Peyer's patch (tissue), 4 donors: ENCODE measurements around the gene DIP2A.

Experiments used
- CTCF ChIP-seq, 6 experiments: fragments of 450-650 bp in 4 of 6; fragments of 200-600 bp in 2 of 6; sonication (generic) in 1 of 6; IDR thresholded peaks; one replicate each; pipeline ENCODE4 v1.5.1; 2017 to 2019; ENCODE audit warnings: antibody characterized with exemption in 6 of 6, mild to moderate bottlenecking in 3 of 6, moderate library complexity in 1 of 6
- POLR2A ChIP-seq, 2 donors: fragments of 450-650 bp; IDR thresholded peaks; one replicate each; pipeline ENCODE4 v1.5.1; 2017; ENCODE audit warnings: antibody characterized with exemption in 2 of 2, mild to moderate bottlenecking in 2 of 2, moderate library complexity in 2 of 2

- TF ChIP-seq POLR2A (IDR thresholded peaks at IDR 0.05) (no peak), CTCF (IDR thresholded peaks at IDR 0.05) (peak in 3 of 6 experiments; percentile 11 to 21 (median 15))
Measured at GRCh38 chr21:46459024-46459355, 299 bp downstream of the DIP2A start.
